Tibial nerve (tissue), 4 donors: ENCODE results near the gene WIZ. TPM values are rescaled to one million over a fixed set of nuclear protein-coding genes. Genes with fewer than 3 reads are reported as not detected.
A peak's percentile ranks its signal among the peaks of the same experiment; 100 is the strongest.

Experiments
- DNase-seq, 2 donors: peaks; one replicate each; pipeline ENCODE4 v3.0.0-alpha.2; 2019; ENCODE audit warnings: low spot score in 2 of 2
- H3K27ac ChIP-seq, 4 donors: fragments of 200-600 bp; sonication (generic) in 3 of 4; one replicate each; pipeline ENCODE4 v1.5.1; 2017 to 2019; ENCODE audit warnings: mild to moderate bottlenecking in 1 of 4
- H3K27me3 ChIP-seq, 2 donors: fragments of 200-600 bp; sonication (generic) in 1 of 2; one replicate each; pipeline versions ENCODE4 v1.5.1 to v1.6.0; 2017 to 2019
- H3K36me3 ChIP-seq, 3 donors: fragments of 200-600 bp; sonication (generic); one replicate each; pipeline ENCODE4 v1.5.1; 2018 to 2019
- H3K4me1 ChIP-seq, 4 donors: fragments of 200-600 bp; sonication (generic) in 3 of 4; one replicate each; pipeline ENCODE4 v1.5.1; 2017 to 2019
- H3K4me3 ChIP-seq, 4 donors: fragments of 200-600 bp; sonication (generic) in 3 of 4; one replicate each; pipeline ENCODE4 v1.5.1; 2017 to 2019; ENCODE audit warnings: mild to moderate bottlenecking in 1 of 4, moderate library complexity in 1 of 4
- H3K9me3 ChIP-seq, 4 donors: fragments of 200-600 bp; sonication (generic) in 3 of 4; one replicate each; pipeline ENCODE4 v1.5.1; 2017 to 2019
- EP300 ChIP-seq, 2 donors: sonication (generic); formaldehyde crosslinking; IDR thresholded peaks; one replicate each; pipeline ENCODE4 v1.6.1; 2017; ENCODE audit warnings: antibody characterized with exemption in 2 of 2, mild to moderate bottlenecking in 1 of 2
- POLR2A ChIP-seq, 2 donors: fragments of 450-650 bp; IDR thresholded peaks; one replicate each; pipeline ENCODE4 v1.6.1; 2017; ENCODE audit warnings: antibody characterized with exemption in 2 of 2, mild to moderate bottlenecking in 2 of 2, moderate library complexity in 2 of 2
- WGBS, 2 donors: methylation state at CpG; one replicate each; pipeline ENCODE4 v1.1.5; 2018; 5-methylcytosine and 5-hydroxymethylcytosine counted together
- total RNA-seq, 4 donors: library from RNA; depleted of rRNA; stranded (reverse); fragments of >200 nt; gene quantifications; one replicate each; pipeline ENCODE4 v1.1.0, GENCODE V29; 2016
- TF ChIP-seq, protein P1 (sequence below), 5 experiments: fragments of 200-600 bp in 3 of 5; fragments of 450-650 bp in 2 of 5; sonication (generic) in 3 of 5; IDR thresholded peaks; one replicate each; pipeline ENCODE4 v1.5.1; 2016 to 2019; ENCODE audit warnings: antibody characterized with exemption in 5 of 5, mild to moderate bottlenecking in 3 of 5, moderate library complexity in 2 of 5

WIZ gene
- total RNA-seq, result 100 to 1,000 TPM in 1 of 4 donors, 10 to 100 TPM in 3; 31.5 to 108 (median 46.3) TPM

GRCh38 chr19:15449620-15450527 is at the start of gene WIZ:
WIZ (minus strand) TSS chr19:15449956; CDS start chr19:15448307, 1,649 bp downstream.
- TF ChIP-seq POLR2A (IDR thresholded peaks at IDR 0.05), result no peak
- peak in 1 of 2 donors; percentile 23 for TF ChIP-seq EP300 (IDR thresholded peaks at IDR 0.05)
- TF ChIP-seq, protein P1, sequence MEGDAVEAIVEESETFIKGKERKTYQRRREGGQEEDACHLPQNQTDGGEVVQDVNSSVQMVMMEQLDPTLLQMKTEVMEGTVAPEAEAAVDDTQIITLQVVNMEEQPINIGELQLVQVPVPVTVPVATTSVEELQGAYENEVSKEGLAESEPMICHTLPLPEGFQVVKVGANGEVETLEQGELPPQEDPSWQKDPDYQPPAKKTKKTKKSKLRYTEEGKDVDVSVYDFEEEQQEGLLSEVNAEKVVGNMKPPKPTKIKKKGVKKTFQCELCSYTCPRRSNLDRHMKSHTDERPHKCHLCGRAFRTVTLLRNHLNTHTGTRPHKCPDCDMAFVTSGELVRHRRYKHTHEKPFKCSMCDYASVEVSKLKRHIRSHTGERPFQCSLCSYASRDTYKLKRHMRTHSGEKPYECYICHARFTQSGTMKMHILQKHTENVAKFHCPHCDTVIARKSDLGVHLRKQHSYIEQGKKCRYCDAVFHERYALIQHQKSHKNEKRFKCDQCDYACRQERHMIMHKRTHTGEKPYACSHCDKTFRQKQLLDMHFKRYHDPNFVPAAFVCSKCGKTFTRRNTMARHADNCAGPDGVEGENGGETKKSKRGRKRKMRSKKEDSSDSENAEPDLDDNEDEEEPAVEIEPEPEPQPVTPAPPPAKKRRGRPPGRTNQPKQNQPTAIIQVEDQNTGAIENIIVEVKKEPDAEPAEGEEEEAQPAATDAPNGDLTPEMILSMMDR (IDR thresholded peaks at IDR 0.05), result peak in 1 of 5 experiments; percentile 13
- H3K27me3 ChIP-seq, result peaks cover 0 to 15% of the 10 kb centered on the region in 2 donors
- peak within 1 kb of the TSS; percentile 69 to 90 (median 73) for H3K4me3 ChIP-seq
- peak; percentile 81 to 82 for DNase-seq
- 4 to 6% methylated on average over 17 to 22 of the region's 77 CpGs for WGBS, 2 donors
- peaks cover 0 to 20% (median 0%) of the 10 kb centered on the region in 3 donors for H3K36me3 ChIP-seq
- H3K4me1 ChIP-seq, result peaks cover 0 to 37% (median 17%) of the 10 kb centered on the region in 4 donors
- H3K9me3 ChIP-seq, result no peaks in the 10 kb centered on the region
- peak within 1 kb of the TSS; percentile 70 to 86 (median 80) for H3K27ac ChIP-seq

DNA sequence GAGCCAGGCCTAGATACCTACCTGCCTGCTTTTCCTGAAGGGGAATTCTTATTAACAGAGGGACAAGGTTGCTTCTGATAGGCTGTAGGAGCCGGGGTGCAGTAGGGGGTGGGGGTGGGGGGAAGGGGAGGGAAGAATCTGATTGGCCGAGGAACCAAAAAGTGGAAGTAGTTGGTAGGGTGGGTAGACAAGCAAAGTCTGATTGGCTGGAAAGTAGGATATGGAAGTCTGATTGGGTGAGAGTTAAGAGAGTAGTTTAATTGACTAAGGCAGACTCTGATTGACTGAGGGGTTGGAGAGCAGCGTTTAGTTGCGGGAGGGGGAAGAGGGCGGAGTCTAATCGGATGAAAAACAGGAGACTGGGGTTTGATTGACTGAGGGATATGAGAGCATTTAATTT is 49.2 kb upstream of the WIZ start:
- Histone ChIP-seq H3K27me3 (peaks cover 0 to 2% of the 10 kb centered on the region in 2 donors), H3K9me3 (no peaks in the 10 kb centered on the region), H3K4me1 (no peaks in the 10 kb centered on the region), H3K4me3 (no peak overlapping the region), H3K27ac (no peak overlapping the region), H3K36me3 (no peaks in the 10 kb centered on the region)
- TF ChIP-seq EP300 (IDR thresholded peaks at IDR 0.05) (no peak), POLR2A (IDR thresholded peaks at IDR 0.05) (no peak)
- TF ChIP-seq, protein P1 (IDR thresholded peaks at IDR 0.05), result no peak
- 51 to 61% methylated on average over 6 of the region's 6 CpGs for WGBS, 2 donors
- DNase-seq, result no peak

DNA sequence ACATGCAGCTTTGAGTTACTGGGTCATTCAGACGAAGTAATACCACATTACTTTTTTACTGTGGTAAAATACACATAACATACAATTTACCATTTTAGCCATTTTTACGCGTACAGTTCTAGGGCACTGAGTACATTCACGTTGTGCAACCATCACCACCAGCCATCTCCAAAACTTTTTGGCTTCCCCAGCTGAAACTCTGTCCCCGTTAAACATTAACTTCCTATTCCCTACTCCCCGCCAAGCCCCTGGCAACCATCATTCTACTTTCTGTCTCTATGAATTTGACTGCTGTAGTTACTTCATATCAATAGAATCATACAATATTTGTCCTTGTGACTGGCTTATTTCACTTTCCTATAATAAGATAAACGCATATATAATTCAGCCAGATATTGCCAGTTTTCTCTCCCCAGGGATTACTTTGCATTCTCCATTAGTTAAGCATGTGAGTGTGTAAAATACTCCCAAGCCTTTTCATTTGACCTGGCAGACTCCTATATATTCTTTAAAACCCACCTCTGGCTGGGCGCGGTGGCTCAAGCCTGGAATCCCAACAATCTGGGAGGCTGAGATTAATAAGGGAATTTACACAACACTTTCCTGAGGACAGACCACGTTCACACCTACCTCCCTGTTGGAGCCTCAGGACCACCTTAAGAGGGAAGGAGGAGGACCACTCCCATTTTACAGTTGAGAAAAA is 48.6 kb upstream of the WIZ start:
- Histone ChIP-seq H3K27ac (no peak overlapping the region), H3K27me3 (no peaks in the 10 kb centered on the region), H3K4me1 (no peaks in the 10 kb centered on the region), H3K4me3 (no peak overlapping the region), H3K9me3 (no peaks in the 10 kb centered on the region), H3K36me3 (no peaks in the 10 kb centered on the region)
- DNase-seq, result no peak
- TF ChIP-seq, protein P1 (IDR thresholded peaks at IDR 0.05), result no peak
- TF ChIP-seq POLR2A (IDR thresholded peaks at IDR 0.05) (no peak), EP300 (IDR thresholded peaks at IDR 0.05) (no peak)
- WGBS, 2 donors, result 75 to 78% methylated on average over 10 of the region's 10 CpGs

DNA sequence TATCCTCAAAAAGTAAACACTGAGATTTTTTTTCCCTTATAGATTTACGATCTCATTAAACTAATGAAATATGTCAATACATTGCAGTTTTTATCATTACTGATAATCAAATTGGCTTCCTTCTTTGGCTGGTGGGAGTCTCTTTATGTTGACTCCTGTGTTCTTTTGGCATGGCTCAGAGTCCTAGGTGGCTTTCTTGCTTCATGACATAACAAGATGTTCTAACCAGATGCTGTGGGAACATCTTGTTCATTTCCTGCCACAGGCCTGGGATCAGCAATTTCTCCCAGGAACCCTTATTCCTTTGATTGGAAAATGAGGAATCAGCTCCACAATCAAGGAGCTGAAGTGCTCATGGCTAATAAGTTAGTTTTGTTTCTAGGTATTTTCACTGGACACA is 45.4 kb upstream of the WIZ start:
- Histone ChIP-seq H3K9me3 (no peaks in the 10 kb centered on the region), H3K27me3 (no peaks in the 10 kb centered on the region), H3K27ac (no peak overlapping the region), H3K4me3 (no peak overlapping the region), H3K4me1 (no peaks in the 10 kb centered on the region), H3K36me3 (no peaks in the 10 kb centered on the region)
- TF ChIP-seq POLR2A (IDR thresholded peaks at IDR 0.05) (no peak), EP300 (IDR thresholded peaks at IDR 0.05) (peak in 1 of 2 donors; percentile 61)
- TF ChIP-seq, protein P1 (IDR thresholded peaks at IDR 0.05), result no peak
- 97 to 100% methylated on average over 1 of the region's 1 CpG for WGBS, 2 donors
- DNase-seq, result no peak
